Measurements from ENCODE around the gene FXYD6.

Gene FXYD6

GRCh38 chr11:117910525-117910924 is 34.1 kb upstream of the FXYD6 start:
- DNase-seq (no peak), ATAC-seq (no peak)

- no peak for DNase-seq
- no peak for ATAC-seq
Observed at GRCh38 chr11:117909611-117910382, 33.3 kb upstream of the FXYD6 start.

GRCh38 chr11:117908959-117909610 is 32.6 kb upstream of the FXYD6 start:
- ATAC-seq (no peak), DNase-seq (no peak)

- ATAC-seq (no peak), DNase-seq (no peak)
Observed at GRCh38 chr11:117908109-117908895, 31.8 kb upstream of the FXYD6 start.

GRCh38 chr11:117907276-117908108 is 31.0 kb upstream of the FXYD6 start:
- ATAC-seq (peak; percentile 93), DNase-seq (peak; percentile 81)

- DNase-seq (no peak), ATAC-seq (no peak)
Observed at GRCh38 chr11:117906710-117907109, 30.3 kb upstream of the FXYD6 start.

- DNase-seq (no peak), ATAC-seq (no peak)
Observed at GRCh38 chr11:117906126-117906525, 29.7 kb upstream of the FXYD6 start.

GRCh38 chr11:117905524-117905923 is 29.1 kb upstream of the FXYD6 start:
- no peak for ATAC-seq

GRCh38 chr11:117903505-117904382 is 27.3 kb upstream of the FXYD6 start:
- ATAC-seq (no peak), DNase-seq (no peak)

More at GRCh38 chr11:117905524-117905923, 29.1 kb upstream of the FXYD6 start:
- DNase-seq: no peak

GRCh38 chr11:117902001-117902845 is 25.8 kb upstream of the FXYD6 start:
- ATAC-seq (no peak), DNase-seq (no peak)

GRCh38 chr11:117901601-117902000 is 25.1 kb upstream of the FXYD6 start:
- no peak for DNase-seq
- ATAC-seq: no peak

- DNase-seq: no peak
- no peak for ATAC-seq
Observed at GRCh38 chr11:117900720-117901440, 24.4 kb upstream of the FXYD6 start.

GRCh38 chr11:117900121-117900648 is 23.7 kb upstream of the FXYD6 start:
- ATAC-seq: peak; percentile 42

GRCh38 chr11:117898059-117898458 is 21.6 kb upstream of the FXYD6 start:
- ATAC-seq: no peak
- no peak for DNase-seq

More at GRCh38 chr11:117900121-117900648, 23.7 kb upstream of the FXYD6 start:
- no peak for DNase-seq

GRCh38 chr11:117892651-117893050 is 16.2 kb upstream of the FXYD6 start:
- no peak for ATAC-seq
- DNase-seq: no peak

- ATAC-seq (no peak), DNase-seq (no peak)
Observed at GRCh38 chr11:117891362-117891761, 14.9 kb upstream of the FXYD6 start.

GRCh38 chr11:117888139-117888566 is 11.7 kb upstream of the FXYD6 start:
- DNase-seq: no peak
- no peak for ATAC-seq

GRCh38 chr11:117887431-117888138 is 11.1 kb upstream of the FXYD6 start:
- no peak for DNase-seq
- no peak for ATAC-seq
